Mononuclear cell (primary cell): ENCODE measurements around the gene MAD1L1. TPM values are rescaled to one million over a fixed set of nuclear protein-coding genes. Genes with fewer than 3 reads are reported as not detected.

Source experiments
- H3K27me3 ChIP-seq: 2 replicates; pipeline ENCODE4 v1.6.0; 2011; ENCODE audit warnings: low read length, control low read depth; ENCODE audit not compliant: insufficient read depth
- H3K4me1 ChIP-seq: 2 replicates; pipeline ENCODE4 v1.5.1; 2011; ENCODE audit warnings: mild to moderate bottlenecking, low read length, control low read depth; ENCODE audit not compliant: insufficient read depth
- H3K4me3 ChIP-seq: 2 replicates; pipeline ENCODE4 v1.5.1; 2011; ENCODE audit warnings: mild to moderate bottlenecking, low read length, moderate library complexity
- H3K9me3 ChIP-seq: 2 replicates; pipeline ENCODE4 v1.5.1; 2011; ENCODE audit warnings: low read depth, mild to moderate bottlenecking, control low read depth, low read length
- total RNA-seq: library from RNA; depleted of rRNA; stranded (reverse); fragments of >200 nt; gene quantifications from one replicate; pipeline ENCODE4 v1.2.3, GENCODE V29; 2012

The MAD1L1 gene
- total RNA-seq, 1 donor = 74.2 TPM

DNA sequence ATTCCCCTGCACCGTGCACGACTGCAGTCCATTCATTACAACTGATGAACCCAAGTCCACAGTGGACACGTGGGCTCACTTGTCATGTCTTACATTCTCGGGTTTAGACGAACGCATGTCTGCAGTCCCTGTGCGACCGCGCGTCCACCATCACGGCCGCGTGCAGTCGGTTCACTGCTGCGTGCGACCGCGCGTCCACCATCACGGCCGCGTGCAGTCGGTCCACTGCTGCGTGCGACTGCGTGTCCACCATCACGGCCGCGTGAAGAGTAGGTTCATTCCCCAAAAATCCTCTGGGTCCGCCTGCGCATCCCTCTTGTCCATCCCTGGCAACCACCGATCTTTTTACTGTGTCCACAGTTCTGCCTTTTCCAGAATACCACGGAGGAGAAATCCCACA lies 100.5 kb downstream of the MAD1L1 start:
- H3K4me3 ChIP-seq = no peak overlapping the region
- no peaks in the 10 kb centered on the region for H3K27me3 ChIP-seq
- H3K4me1 ChIP-seq = no peaks in the 10 kb centered on the region
- no peaks in the 10 kb centered on the region for H3K9me3 ChIP-seq

DNA sequence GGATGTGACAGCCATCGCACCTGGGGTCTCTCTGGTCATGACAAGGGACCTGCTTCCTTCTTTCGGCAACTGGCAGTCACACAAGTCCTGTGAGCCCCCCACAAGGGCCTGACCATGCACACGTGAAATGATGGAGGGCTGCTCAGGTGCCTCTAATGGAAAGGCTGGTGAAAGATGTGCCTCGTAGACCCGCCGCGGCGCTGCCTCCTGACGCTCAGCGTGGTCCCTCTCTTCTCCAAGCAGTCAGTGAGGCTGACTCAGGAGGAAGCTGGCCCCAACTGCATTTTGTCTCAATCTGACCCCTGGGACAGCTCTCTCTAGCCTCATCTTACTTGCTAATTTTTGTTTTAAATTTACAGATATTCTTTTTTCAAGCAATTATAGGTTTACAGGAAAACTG lies 100.9 kb downstream of the MAD1L1 start:
- no peaks in the 10 kb centered on the region for H3K9me3 ChIP-seq
- H3K4me3 ChIP-seq = no peak overlapping the region
- no peaks in the 10 kb centered on the region for H3K4me1 ChIP-seq
- no peaks in the 10 kb centered on the region for H3K27me3 ChIP-seq

DNA sequence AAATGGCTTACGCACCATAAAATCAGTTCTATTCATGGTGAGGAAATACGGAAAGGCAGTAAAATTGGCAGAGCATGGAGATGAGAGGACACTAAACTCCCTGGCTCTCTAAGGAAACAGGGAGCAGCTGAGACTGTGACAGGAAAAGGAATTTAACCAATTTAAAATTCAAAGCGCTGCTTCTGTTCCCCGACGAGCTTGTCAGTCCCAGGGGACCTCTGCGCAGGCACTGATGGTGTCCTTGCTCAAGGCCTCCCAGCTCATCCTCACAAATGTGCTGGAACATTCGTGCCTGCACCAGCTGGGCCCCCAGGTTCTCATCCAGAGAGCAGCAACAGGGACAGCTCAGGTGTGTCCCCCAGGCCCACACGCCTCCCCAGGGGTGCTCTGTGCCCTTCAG lies 101.4 kb downstream of the MAD1L1 start:
- Histone ChIP-seq H3K9me3 (no peaks in the 10 kb centered on the region), H3K27me3 (no peaks in the 10 kb centered on the region), H3K4me3 (no peak overlapping the region), H3K4me1 (no peaks in the 10 kb centered on the region)

DNA sequence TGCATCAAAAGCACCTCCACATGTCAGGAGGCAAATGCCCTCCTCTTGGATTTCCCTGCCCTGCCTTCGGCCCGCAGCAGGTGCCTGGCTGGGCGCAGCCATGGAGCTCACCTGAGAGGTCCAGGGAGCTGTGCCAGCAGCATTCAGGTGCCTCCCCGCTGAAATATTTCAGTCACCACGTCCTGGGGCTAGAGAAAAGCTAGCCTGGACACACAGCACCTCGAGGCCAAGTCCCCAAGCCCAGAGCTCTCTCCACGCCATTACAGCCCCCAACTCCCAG lies 102.7 kb downstream of the MAD1L1 start:
- no peaks in the 10 kb centered on the region for H3K27me3 ChIP-seq
- no peak overlapping the region for H3K4me3 ChIP-seq
- H3K4me1 ChIP-seq = no peaks in the 10 kb centered on the region
- H3K9me3 ChIP-seq = no peaks in the 10 kb centered on the region

DNA sequence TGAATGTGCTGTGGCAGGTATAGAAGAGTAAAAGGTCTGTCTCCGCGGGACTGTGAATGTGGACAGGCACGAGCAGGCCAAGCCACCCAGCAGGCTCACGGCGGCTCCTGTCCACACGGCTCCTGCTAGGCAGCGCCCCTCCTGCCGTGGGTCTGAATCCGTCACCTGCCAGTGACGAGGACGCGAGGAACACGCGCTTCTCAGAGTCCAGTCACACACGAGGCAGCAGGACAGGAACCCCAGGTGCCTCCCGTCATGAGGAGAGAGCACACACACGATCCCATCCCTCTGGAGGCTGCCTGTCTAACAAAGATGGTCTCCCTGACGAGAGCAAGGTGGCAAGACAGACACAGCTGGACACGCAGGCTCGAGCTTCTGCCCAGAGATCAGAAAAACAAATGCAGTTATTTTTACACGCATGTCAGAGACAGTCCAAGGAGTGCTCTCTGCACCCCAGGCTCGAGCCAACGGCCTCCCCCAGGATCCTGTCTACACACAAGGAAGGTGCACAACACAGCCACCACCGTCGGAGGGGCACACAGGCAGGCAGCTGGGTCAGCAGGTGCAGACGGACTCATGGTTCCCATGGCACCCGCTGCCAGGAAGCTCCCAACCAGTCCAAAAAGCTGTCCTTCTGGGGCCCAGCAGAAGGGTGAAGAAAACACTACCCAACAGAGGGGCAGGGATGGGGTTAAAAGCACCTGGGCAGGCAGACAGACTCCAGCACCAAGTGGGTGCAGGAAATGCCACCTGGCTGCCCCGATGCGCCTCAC lies 103.2 kb downstream of the MAD1L1 start:
- no peaks in the 10 kb centered on the region for H3K9me3 ChIP-seq
- H3K27me3 ChIP-seq = no peaks in the 10 kb centered on the region
- no peak overlapping the region for H3K4me3 ChIP-seq
- no peaks in the 10 kb centered on the region for H3K4me1 ChIP-seq

DNA sequence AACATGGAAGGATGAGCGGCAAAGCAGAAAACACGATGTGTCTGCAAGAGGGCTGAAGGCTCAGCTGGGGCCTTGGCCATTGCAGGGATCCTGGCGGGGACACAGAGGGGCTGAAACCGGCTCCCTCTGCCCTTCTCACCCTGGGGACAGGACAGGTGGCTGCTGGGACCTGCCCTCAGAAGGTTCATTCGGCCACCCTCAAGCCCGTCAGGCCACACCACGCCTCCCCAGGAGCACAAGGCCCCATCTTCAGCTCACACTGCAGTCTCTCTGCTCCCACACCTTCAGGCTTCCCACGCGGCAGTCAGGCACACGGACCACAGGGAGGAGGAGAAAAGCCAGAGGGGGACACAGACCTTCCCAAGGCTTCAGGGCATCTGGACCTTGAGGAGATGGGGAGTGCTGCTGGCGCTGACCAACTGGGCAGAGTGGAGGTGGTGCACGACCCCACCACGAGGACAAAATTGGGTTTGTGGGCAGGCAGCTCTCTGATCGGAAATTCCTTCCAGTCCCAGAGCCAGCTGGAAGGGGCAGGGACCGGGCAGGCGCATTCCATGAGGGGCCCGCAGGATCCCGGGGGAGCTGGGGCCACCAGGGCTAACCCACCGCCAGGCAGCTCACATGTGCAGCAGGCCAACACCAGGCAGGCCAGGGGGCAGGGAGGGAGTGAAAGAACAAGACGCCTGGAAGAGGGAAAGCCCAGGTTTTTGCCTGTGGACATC lies 104.0 kb downstream of the MAD1L1 start:
- no peak overlapping the region for H3K4me3 ChIP-seq
- H3K4me1 ChIP-seq = no peaks in the 10 kb centered on the region
- H3K9me3 ChIP-seq = no peaks in the 10 kb centered on the region
- H3K27me3 ChIP-seq = no peaks in the 10 kb centered on the region

DNA sequence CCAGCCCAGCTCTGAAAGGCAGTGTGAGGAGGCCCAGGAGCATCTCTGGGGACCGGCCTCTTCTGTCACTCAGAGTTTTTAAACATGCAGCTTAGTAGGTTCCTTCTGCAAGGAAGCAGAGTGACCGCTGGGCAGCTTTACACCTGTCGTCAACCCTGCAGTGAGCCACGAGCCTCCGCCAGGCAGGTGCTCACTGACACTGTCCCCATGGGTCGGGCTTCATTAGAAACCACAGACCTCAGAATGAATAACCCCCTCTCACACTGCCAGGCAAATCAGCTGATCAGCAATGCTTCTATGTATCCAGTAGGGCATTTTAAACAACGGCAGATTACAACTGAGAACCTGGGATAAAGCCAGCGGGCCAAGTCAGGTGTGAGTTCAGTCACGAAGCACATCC lies 106.1 kb downstream of the MAD1L1 start:
- Histone ChIP-seq H3K9me3 (no peaks in the 10 kb centered on the region), H3K27me3 (no peaks in the 10 kb centered on the region), H3K4me3 (no peak overlapping the region), H3K4me1 (no peaks in the 10 kb centered on the region)

DNA sequence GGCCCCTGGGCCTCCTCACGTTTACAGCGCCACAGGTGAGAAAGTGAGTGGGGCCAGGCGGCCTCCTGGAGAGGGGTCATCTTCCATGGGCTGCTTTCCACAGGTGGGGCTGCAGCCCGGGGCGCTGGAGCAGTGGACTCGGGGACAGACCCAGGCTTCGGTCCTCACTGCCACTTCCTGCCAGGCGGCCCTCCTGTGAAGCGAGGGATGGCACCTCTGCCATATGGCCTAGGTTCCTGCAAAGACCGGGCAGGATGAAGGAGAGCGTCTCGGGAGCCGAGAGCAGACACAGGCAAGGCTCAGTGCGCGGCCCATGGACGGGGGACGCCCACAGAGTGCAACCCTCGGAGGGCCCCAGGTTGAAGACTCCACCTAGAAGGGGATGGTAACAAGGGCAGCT lies 106.8 kb downstream of the MAD1L1 start:
- no peaks in the 10 kb centered on the region for H3K27me3 ChIP-seq
- no peaks in the 10 kb centered on the region for H3K9me3 ChIP-seq
- peaks cover 2% of the 10 kb centered on the region for H3K4me1 ChIP-seq
- H3K4me3 ChIP-seq = no peak overlapping the region

DNA sequence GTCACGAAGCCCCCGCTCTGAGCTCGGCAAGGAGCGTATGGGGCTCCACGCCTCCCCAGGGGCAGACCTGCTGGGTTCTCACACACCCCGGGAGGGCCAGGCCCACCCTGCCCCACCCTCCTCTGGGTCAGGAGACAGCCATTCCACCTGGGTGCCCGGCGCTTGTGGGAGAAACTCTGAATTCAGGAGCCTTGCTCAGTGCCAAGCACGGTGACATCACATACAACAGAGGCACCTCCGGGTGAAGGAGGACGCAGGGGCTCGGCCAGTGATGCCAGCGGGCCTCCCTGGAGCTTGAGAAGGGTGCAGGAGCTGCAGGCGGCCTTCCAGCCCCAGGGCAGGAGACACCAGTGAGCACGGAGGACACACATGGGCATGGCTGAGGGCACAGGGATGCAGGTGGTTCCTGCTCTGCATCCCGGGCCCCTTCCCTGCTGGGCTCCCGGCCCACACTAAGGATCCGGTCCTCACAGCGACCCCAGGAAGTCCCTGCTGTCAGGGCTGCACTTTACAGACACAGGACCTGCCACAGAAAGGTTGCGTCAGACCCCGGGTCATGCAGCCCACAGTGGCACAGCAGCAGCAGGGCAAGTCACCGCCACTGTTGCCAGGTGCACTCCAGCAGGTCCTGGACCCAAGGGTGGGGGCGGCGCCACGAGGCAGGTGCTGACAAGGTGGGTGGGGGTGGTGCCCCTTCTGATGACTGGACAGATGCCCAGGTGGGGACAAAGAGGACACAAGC lies 108.0 kb downstream of the MAD1L1 start:
- no peaks in the 10 kb centered on the region for H3K9me3 ChIP-seq
- no peaks in the 10 kb centered on the region for H3K27me3 ChIP-seq
- no peak overlapping the region for H3K4me3 ChIP-seq
- H3K4me1 ChIP-seq = peaks cover 13% of the 10 kb centered on the region

DNA sequence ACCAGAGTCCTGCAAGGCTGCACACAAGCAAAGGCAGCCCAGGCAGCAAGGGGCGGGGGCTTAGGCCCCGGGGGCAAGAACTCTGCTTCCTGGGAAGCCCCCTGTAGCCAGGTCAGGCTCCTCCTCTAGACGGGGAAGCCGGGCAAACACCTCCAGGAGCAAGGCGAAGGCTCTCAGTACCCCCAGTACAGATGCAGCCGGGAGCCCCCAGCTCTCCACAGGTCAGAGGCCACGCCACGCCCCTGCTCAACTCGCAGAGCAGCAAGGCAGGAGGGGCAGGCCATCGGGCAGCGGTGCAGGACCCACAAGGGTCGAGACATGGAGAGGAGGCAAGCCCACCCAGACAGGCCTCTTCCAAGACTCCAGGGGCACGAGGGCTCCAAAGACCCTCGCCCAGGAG lies 108.8 kb downstream of the MAD1L1 start:
- no peaks in the 10 kb centered on the region for H3K27me3 ChIP-seq
- H3K9me3 ChIP-seq = no peaks in the 10 kb centered on the region
- peaks cover 21% of the 10 kb centered on the region for H3K4me1 ChIP-seq
- no peak overlapping the region for H3K4me3 ChIP-seq

DNA sequence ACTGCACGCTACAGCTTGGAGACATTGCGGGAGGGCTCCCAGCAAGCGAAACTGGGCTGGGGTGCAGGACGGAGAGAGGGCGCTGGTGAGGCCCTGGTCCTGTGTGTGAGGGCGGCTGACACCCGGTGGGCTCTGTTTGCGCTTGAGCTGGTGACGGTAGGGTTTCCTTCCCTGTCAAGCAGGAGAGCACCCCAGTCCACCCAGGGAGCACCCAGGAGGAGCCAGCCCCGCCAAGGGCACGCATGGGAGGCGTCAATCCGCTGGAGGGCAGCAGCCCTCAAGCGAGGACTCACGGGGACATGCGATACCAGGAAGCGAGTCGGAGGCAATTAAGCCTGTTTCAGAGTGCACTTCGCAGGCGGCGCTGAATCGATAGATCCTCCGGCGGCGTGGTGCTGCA lies 109.4 kb downstream of the MAD1L1 start:
- no peaks in the 10 kb centered on the region for H3K27me3 ChIP-seq
- H3K9me3 ChIP-seq = no peaks in the 10 kb centered on the region
- H3K4me1 ChIP-seq = peaks cover 21% of the 10 kb centered on the region
- H3K4me3 ChIP-seq = no peak overlapping the region

DNA sequence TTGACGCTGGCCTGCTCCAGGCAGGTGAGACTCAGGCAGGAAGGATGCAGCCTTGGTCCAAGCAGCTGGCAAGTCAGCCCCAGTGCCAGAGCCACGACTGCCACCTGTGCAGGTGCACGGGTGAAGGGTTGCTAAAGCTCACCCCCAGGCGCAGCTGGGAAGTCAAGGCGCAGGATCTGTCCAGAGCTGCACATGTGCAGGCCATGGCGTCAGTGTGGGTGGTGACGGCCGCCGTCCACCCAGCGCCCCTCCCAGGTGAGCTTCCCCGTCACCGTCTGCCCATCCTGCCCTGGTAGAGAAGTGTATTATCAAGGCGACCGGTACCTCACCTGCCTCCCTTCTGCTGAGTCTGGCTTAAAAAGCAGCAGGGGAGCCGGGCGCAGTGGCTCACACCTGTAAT lies 110.1 kb downstream of the MAD1L1 start:
- Histone ChIP-seq H3K27me3 (no peaks in the 10 kb centered on the region), H3K9me3 (no peaks in the 10 kb centered on the region), H3K4me3 (no peak overlapping the region), H3K4me1 (peaks cover 21% of the 10 kb centered on the region)

DNA sequence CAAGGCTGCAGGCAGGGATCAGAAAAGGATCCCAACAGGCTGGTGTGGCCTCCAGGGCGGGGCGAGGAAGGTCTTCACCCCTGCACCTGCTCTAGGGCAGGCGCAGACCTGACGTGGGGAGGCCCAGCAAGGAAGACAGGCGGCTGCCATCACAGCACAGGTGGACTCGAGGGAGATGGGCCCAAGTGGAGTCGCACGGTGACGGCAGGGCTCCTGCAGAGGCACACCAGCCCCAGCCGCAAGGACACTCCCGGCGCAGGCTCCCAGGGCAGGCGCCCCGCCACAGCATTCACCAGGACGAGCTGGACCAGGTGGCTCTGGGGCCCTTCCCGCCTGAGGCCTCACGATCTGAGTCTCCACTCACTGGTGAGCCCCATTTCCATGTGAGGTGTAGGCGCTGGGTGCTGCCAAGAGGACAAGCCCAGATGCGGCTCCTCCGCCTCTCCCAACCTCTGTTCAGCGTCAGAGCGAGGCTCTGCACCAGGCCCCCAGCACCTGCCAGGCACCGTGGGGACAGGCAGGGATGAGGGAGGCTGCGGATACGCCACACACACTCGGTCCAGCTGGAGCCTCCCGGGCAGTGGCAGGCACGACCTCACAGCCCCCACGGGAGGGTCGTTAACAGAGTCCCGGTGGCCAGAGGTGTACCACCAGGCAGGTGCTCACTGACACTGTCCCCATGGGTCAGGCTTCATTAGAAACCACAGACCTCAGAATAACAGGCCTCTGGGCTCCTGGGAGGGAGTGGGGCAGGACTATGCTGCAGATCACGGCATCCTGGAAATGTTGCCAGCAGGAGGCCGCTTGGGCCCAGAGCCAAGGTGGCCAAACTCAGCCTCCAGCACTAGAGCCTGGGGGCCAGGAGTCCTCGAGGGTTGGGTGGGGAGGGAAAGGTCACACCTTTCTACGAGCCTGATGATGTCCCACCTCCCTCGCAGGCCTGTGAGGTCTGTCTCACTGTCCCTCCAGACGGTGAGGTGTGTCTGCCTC lies 111.6 kb downstream of the MAD1L1 start:
- peaks cover 21% of the 10 kb centered on the region for H3K4me1 ChIP-seq
- no peaks in the 10 kb centered on the region for H3K9me3 ChIP-seq
- no peak overlapping the region for H3K4me3 ChIP-seq
- no peaks in the 10 kb centered on the region for H3K27me3 ChIP-seq

DNA sequence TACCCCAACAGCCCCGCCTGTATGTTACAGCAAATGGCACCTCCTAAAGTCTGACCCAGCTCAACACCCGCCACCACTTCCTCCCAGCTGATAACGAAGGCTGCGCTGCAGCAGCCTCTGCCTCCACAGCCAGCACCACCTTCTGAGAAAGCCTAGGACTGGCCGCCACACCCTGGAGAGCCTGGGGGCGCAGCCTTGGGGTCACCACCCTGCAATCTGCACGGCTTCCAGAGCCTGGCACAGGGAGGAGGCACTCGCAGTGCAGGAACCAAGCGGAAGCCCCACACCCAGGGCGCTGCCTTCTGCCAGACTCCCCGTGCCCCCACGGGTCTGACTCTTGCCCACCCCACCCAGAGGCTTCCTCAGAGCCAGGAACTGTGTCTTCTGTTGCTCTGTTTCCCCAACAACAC lies 112.5 kb downstream of the MAD1L1 start:
- no peaks in the 10 kb centered on the region for H3K9me3 ChIP-seq
- H3K4me3 ChIP-seq = no peak overlapping the region
- H3K4me1 ChIP-seq = peaks cover 29% of the 10 kb centered on the region
- no peaks in the 10 kb centered on the region for H3K27me3 ChIP-seq
